HCT116 (cell line): Measurements from ENCODE around the gene LIPH.

ENCODE experiments used
- JUND ChIP-seq: IDR thresholded peaks from 2 replicates; pipeline ENCODE4 v1.6.1; 2012
- TF ChIP-seq, protein P1 (sequence below): IDR thresholded peaks from 2 replicates; pipeline ENCODE4 v1.6.1; 2012

DNA sequence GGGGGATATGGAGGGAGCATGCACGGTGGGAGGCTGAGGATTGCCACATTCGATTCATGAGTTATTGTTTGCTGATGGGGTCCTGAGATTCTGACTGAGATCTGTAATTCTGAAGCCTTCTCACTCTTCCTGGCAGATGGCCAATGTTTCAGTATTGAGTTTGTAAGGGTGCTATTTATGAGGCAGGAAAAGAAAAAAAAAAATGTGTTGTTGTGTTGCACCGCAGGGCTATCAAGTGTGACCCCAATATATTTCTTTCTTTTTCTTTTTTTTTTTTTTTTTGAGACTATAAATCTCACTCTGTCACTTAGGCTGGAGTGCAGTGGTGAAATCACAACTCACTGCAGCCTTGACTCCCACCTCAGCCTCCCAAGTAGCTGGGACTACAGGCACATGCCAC lies 30.5 kb upstream of the LIPH start:
- no peak for TF ChIP-seq JUND
- TF ChIP-seq, protein P1, sequence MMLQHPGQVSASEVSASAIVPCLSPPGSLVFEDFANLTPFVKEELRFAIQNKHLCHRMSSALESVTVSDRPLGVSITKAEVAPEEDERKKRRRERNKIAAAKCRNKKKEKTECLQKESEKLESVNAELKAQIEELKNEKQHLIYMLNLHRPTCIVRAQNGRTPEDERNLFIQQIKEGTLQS = no peak
